HCT116 (cell line): ENCODE data around the gene MAX. TPM values are rescaled to one million over a fixed set of nuclear protein-coding genes. Genes with fewer than 3 reads are reported as not detected.

Experiments
- ATAC-seq: fragments of 200-7000 bp; cut with Tn5 transposase; 2 replicates; pipeline ENCODE4 v1.9.1; 2020; ENCODE audit warnings: mild to moderate bottlenecking, moderate library complexity
- BruUV-seq: library from RNA; stranded (reverse); fragments of 400-500 nt; replicated peaks from 2 replicates; lab custom pipeline; 2021; lab: Mats Ljungman, UMichigan
- CTCF ChIA-PET: fragments of 300-600 bp; sonication (Branson Sonifier 250); formaldehyde crosslinking; loops from one replicate; lab custom pipeline; 2021; ENCODE audit warnings: antibody characterized with exemption; lab: Charles Lee
- POLR2A ChIA-PET: fragments of 300-600, 350-600 bp; sonication (Branson Sonifier 250); formaldehyde crosslinking; loops from one replicate; lab custom pipeline; 2021; ENCODE audit warnings: antibody characterized with exemption; lab: Charles Lee
- RAD21 ChIA-PET, 2 experiments: fragments of 300-600 bp; sonication (Branson Sonifier 250); formaldehyde crosslinking; loops; one replicate each; lab custom pipeline; 2023; ENCODE audit warnings: low total read pairs in 2 of 2; ENCODE audit not compliant: uncharacterized antibody in 2 of 2, unreplicated experiment in 2 of 2, low non-redundant PET in 1 of 2; lab: Charles Lee
- DNase-seq: peaks from one replicate; pipeline ENCODE4 v3.0.0-alpha.2; 2010; ENCODE audit warnings: low read depth, low spot score
- H2AFZ ChIP-seq: fragments of 200-600 bp; shearing (Covaris generic), sonication (generic); 2 replicates; pipeline ENCODE4 v1.6.1; 2017; ENCODE audit warnings: low read depth, mixed run types, mixed read lengths, antibody characterized with exemption, low read length; ENCODE audit not compliant: poor library complexity, severe bottlenecking
- H3K27ac ChIP-seq: 2 replicates; pipeline ENCODE4 v1.5.1; 2012; ENCODE audit warnings: low read depth, low read length
- H3K27me3 ChIP-seq: fragments of 200-600 bp; sonication (generic); 2 replicates; pipeline ENCODE4 v1.6.1; 2016; ENCODE audit warnings: mixed run types, low read length, mixed read lengths; ENCODE audit not compliant: insufficient read depth
- H3K36me3 ChIP-seq, 2 experiments: fragments of 200-500 bp in 1 of 2; fragments of 200-600 bp in 1 of 2; sonication (Bioruptor generic) in 1 of 2; sonication (generic) in 1 of 2; 2 replicates each; pipeline versions ENCODE4 v1.5.1 to v1.6.1; 2014 to 2016; ENCODE audit warnings: low read length in 2 of 2, inconsistent platforms in 1 of 2, mixed read lengths in 1 of 2, mixed run types in 1 of 2; ENCODE audit not compliant: insufficient read depth in 2 of 2, control insufficient read depth in 1 of 2
- H3K4me1 ChIP-seq, 2 experiments: fragments of 200-600 bp in 1 of 2; sonication (generic) in 1 of 2; 2 replicates each; pipeline versions ENCODE4 v1.5.1 to v1.6.1; 2012 to 2017; ENCODE audit warnings: low read length in 2 of 2, inconsistent platforms in 1 of 2, mild to moderate bottlenecking in 1 of 2, mixed read lengths in 1 of 2, mixed run types in 1 of 2, moderate library complexity in 1 of 2; ENCODE audit not compliant: insufficient read depth in 2 of 2, control insufficient read depth in 1 of 2
- H3K4me2 ChIP-seq: fragments of 200-600 bp; sonication (generic); 2 replicates; pipeline ENCODE4 v1.6.1; 2017; ENCODE audit warnings: mixed run types, low read length, mixed read lengths
- H3K4me3 ChIP-seq, 2 experiments: fragments of 200-600 bp in 1 of 2; sonication (generic) in 1 of 2; replicated peaks in 1 of 2; 2 replicates each; pipeline ENCODE4 v1.5.1; 2011 to 2016; ENCODE audit warnings: low read length in 2 of 2, control low read depth in 1 of 2, low read depth in 1 of 2, mild to moderate bottlenecking in 1 of 2, mixed read lengths in 1 of 2, mixed run types in 1 of 2
- H3K79me2 ChIP-seq: fragments of 200-600 bp; sonication (generic); 2 replicates; pipeline ENCODE4 v1.6.1; 2017; ENCODE audit warnings: mild to moderate bottlenecking, mixed run types, low read length, moderate library complexity, mixed read lengths; ENCODE audit not compliant: insufficient read depth
- H3K9ac ChIP-seq: fragments of 200-600 bp; sonication (generic); 2 replicates; pipeline ENCODE4 v1.6.1; 2016; ENCODE audit warnings: low read length, mixed read lengths
- H3K9me2 ChIP-seq: fragments of 200-600 bp; sonication (generic), shearing (Covaris generic); 2 replicates; pipeline ENCODE4 v1.6.1; 2017; ENCODE audit warnings: mixed run types, mild to moderate bottlenecking, moderate library complexity; ENCODE audit not compliant: insufficient read depth
- H3K9me3 ChIP-seq, 2 experiments: fragments of 200-500 bp in 1 of 2; fragments of 200-600 bp in 1 of 2; sonication (Bioruptor generic) in 1 of 2; sonication (generic) in 1 of 2; 2 replicates each; pipeline ENCODE4 v1.6.1; 2014 to 2017; ENCODE audit warnings: low read length in 2 of 2, mixed read lengths in 2 of 2, inconsistent platforms in 1 of 2, low read depth in 1 of 2, mild to moderate bottlenecking in 1 of 2, mixed run types in 1 of 2, moderate library complexity in 1 of 2; ENCODE audit not compliant: control insufficient read depth in 1 of 2, insufficient read depth in 1 of 2
- H4K20me1 ChIP-seq: fragments of 200-600 bp; sonication (generic), shearing (Covaris generic); 2 replicates; pipeline ENCODE4 v1.6.1; 2017; ENCODE audit warnings: mixed run types, mild to moderate bottlenecking, moderate library complexity; ENCODE audit not compliant: insufficient read depth
- CBX3 ChIP-seq: IDR thresholded peaks from 2 replicates; pipeline ENCODE4 v1.6.1; 2012; ENCODE audit warnings: low read depth
- CEBPB ChIP-seq: IDR thresholded peaks from 2 replicates; pipeline ENCODE4 v1.6.1; 2012; ENCODE audit warnings: low read depth
- ELF1 ChIP-seq: IDR thresholded peaks from 2 replicates; pipeline ENCODE4 v1.6.1; 2012; ENCODE audit warnings: low read depth, borderline replicate concordance
- EZH2phosphoT487 ChIP-seq: fragments of 200-600 bp; IDR thresholded peaks from 2 replicates; pipeline ENCODE4 v1.6.1; 2018; ENCODE audit warnings: antibody characterized with exemption, borderline replicate concordance
- FOSL1 ChIP-seq: IDR thresholded peaks from 2 replicates; pipeline ENCODE4 v1.6.1; 2012; ENCODE audit warnings: low read depth
- JUND ChIP-seq: IDR thresholded peaks from 2 replicates; pipeline ENCODE4 v1.6.1; 2012
- POLR2AphosphoS5 ChIP-seq: IDR thresholded peaks from 2 replicates; pipeline ENCODE4 v1.6.1; 2011; ENCODE audit warnings: mild to moderate bottlenecking, low read depth, low read length, moderate library complexity
- SP1 ChIP-seq: IDR thresholded peaks from 2 replicates; pipeline ENCODE4 v1.6.1; 2012; ENCODE audit warnings: low read depth
- TCF7L2 ChIP-seq: IDR thresholded peaks from 2 replicates; pipeline ENCODE4 v1.7.0; 2011; ENCODE audit warnings: borderline replicate concordance, inconsistent platforms; ENCODE audit not compliant: insufficient read depth, insufficient read length; ENCODE audit errors: extremely low read depth
- YY1 ChIP-seq: IDR thresholded peaks from 2 replicates; pipeline ENCODE4 v1.6.1; 2011; ENCODE audit warnings: low read length, low read depth, moderate library complexity, mild to moderate bottlenecking; ENCODE audit not compliant: insufficient replicate concordance; ENCODE audit errors: extremely low read depth
- ZFX ChIP-seq: fragments of 450-650 bp; IDR thresholded peaks from 2 replicates; pipeline ENCODE4 v1.6.1; 2017
- ZNF274 ChIP-seq: fragments of 200-500 bp; sonication (Bioruptor generic); IDR thresholded peaks from 2 replicates; pipeline ENCODE4 v1.6.1; 2014; ENCODE audit warnings: mild to moderate bottlenecking, low read depth, low read length, inconsistent platforms
- intact Hi-C: fragments of 100-400 bp; cut with micrococcal nuclease; formaldehyde crosslinking; loops from 2 replicates; pipeline ENCODE4 v1.10.0; 2022
- total RNA-seq: library from RNA; stranded (reverse); gene quantifications from one replicate; pipeline ENCODE4 v1.2.1, GENCODE V29; 2021; ENCODE audit not compliant: unreplicated experiment
- TF ChIP-seq, protein P1 (sequence below): IDR thresholded peaks from 2 replicates; pipeline ENCODE4 v1.6.1; 2011; ENCODE audit warnings: mild to moderate bottlenecking, low read length, moderate library complexity; ENCODE audit not compliant: insufficient replicate concordance; ENCODE audit errors: extremely low read depth
- TF ChIP-seq, protein P2 (sequence below): IDR thresholded peaks from 2 replicates; pipeline ENCODE4 v1.6.1; 2012
- TF ChIP-seq, protein P3 (sequence below): IDR thresholded peaks from 2 replicates; pipeline ENCODE4 v1.6.1; 2012; ENCODE audit warnings: low read depth

MAX gene
- total RNA-seq, 1 experiment from 2014 or later = 72.6 TPM

DNA sequence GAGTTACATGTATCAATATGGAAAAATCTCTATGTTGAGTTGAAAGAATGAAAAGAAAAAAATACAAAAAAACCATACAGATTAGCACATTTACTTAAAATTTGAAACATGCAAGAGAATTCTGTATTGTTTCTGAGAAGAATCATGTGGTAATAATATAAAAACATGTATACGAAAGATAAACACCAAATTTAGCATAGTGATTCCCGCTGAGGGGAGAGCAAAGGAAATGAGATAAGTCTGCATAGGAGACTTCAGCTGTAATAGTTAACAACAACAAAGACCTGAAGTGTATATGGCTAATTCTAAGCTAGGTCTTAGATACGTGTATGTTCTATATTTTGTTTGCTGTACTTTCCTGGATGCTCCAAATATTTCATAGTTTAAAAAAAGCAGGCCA is 69.1 kb downstream of the MAX start:
- ATAC-seq (no peak), DNase-seq (no peak)
- H2AFZ ChIP-seq = no peak overlapping the region
- no peaks in the 10 kb centered on the region for H3K9me2 ChIP-seq
- no peaks in the 10 kb centered on the region for H4K20me1 ChIP-seq
- H3K9ac ChIP-seq = no peak overlapping the region
- BruUV-seq = no TSS peak
- TF ChIP-seq SP1 = no peak
- TF ChIP-seq, protein P1, sequence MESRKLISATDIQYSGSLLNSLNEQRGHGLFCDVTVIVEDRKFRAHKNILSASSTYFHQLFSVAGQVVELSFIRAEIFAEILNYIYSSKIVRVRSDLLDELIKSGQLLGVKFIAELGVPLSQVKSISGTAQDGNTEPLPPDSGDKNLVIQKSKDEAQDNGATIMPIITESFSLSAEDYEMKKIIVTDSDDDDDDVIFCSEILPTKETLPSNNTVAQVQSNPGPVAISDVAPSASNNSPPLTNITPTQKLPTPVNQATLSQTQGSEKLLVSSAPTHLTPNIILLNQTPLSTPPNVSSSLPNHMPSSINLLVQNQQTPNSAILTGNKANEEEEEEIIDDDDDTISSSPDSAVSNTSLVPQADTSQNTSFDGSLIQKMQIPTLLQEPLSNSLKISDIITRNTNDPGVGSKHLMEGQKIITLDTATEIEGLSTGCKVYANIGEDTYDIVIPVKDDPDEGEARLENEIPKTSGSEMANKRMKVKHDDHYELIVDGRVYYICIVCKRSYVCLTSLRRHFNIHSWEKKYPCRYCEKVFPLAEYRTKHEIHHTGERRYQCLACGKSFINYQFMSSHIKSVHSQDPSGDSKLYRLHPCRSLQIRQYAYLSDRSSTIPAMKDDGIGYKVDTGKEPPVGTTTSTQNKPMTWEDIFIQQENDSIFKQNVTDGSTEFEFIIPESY = no peak
- TF ChIP-seq POLR2AphosphoS5 = no peak
- TF ChIP-seq CEBPB = no peak
- TF ChIP-seq CBX3 = no peak
- POLR2A ChIA-PET = no interaction called here
- intact Hi-C loops = no loop called here
- H3K4me2 ChIP-seq = no peak overlapping the region
- H3K9me3 ChIP-seq = no peaks in the 10 kb centered on the region
- no peaks in the 10 kb centered on the region for H3K4me1 ChIP-seq
- CTCF ChIA-PET = no interaction called here
- H3K79me2 ChIP-seq = no peaks in the 10 kb centered on the region
- no peaks in the 10 kb centered on the region for H3K27me3 ChIP-seq
- RAD21 ChIA-PET = no interaction called here
- peaks cover 13 to 20% of the 10 kb centered on the region in 2 experiments; a peak in 3 of 4 replicates for H3K36me3 ChIP-seq
- no peak overlapping the region for H3K27ac ChIP-seq
- H3K4me3 ChIP-seq = no peak overlapping the region

DNA sequence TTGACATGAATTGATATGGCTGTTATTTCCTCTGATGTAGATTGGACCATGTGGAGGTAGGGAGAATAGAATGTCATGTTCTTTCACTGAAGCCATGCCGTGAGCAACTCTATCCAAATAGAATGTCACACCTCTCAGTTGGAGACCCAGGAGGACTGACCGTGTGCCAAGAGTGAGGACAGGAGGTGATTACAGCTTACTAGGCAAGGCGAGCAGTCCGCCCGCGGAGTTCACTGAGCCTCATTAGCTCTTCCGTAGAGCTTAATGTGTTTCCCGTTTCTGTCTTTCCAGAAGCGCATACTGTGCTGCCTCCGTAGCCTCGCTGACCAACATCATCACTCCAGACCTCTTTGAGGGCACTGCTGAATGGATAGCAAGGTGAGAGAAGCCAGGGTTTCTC is 70.0 kb downstream of the MAX start:
- Histone ChIP-seq H3K27ac (no peak overlapping the region), H3K79me2 (no peaks in the 10 kb centered on the region), H4K20me1 (no peaks in the 10 kb centered on the region), H3K4me2 (no peak overlapping the region), H3K27me3 (no peaks in the 10 kb centered on the region), H3K4me3 (no peak overlapping the region), H3K9ac (no peak overlapping the region), H3K9me3 (no peaks in the 10 kb centered on the region), H3K9me2 (no peaks in the 10 kb centered on the region), H2AFZ (no peak overlapping the region), H3K36me3 (peaks cover 20 to 28% of the 10 kb centered on the region in 2 experiments; a peak in 3 of 4 replicates), H3K4me1 (no peaks in the 10 kb centered on the region)
- ATAC-seq (no peak), DNase-seq (no peak)
- RAD21 ChIA-PET = no interaction called here
- no TSS peak for BruUV-seq
- CTCF ChIA-PET = interaction anchor here (0.9 kb wide), 1 partner anchor 12 kb away, joined by 3 read pairs; no protein-coding TSS in a partner anchor
- POLR2A ChIA-PET = no interaction called here
- TF ChIP-seq, protein P2, sequence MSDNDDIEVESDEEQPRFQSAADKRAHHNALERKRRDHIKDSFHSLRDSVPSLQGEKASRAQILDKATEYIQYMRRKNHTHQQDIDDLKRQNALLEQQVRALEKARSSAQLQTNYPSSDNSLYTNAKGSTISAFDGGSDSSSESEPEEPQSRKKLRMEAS = no peak
- TF ChIP-seq CBX3 = no peak
- no peak for TF ChIP-seq ZNF274
- TF ChIP-seq, protein P3, sequence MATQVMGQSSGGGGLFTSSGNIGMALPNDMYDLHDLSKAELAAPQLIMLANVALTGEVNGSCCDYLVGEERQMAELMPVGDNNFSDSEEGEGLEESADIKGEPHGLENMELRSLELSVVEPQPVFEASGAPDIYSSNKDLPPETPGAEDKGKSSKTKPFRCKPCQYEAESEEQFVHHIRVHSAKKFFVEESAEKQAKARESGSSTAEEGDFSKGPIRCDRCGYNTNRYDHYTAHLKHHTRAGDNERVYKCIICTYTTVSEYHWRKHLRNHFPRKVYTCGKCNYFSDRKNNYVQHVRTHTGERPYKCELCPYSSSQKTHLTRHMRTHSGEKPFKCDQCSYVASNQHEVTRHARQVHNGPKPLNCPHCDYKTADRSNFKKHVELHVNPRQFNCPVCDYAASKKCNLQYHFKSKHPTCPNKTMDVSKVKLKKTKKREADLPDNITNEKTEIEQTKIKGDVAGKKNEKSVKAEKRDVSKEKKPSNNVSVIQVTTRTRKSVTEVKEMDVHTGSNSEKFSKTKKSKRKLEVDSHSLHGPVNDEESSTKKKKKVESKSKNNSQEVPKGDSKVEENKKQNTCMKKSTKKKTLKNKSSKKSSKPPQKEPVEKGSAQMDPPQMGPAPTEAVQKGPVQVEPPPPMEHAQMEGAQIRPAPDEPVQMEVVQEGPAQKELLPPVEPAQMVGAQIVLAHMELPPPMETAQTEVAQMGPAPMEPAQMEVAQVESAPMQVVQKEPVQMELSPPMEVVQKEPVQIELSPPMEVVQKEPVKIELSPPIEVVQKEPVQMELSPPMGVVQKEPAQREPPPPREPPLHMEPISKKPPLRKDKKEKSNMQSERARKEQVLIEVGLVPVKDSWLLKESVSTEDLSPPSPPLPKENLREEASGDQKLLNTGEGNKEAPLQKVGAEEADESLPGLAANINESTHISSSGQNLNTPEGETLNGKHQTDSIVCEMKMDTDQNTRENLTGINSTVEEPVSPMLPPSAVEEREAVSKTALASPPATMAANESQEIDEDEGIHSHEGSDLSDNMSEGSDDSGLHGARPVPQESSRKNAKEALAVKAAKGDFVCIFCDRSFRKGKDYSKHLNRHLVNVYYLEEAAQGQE = no peak
- TF ChIP-seq EZH2phosphoT487 = no peak
- TF ChIP-seq YY1 = no peak
- TF ChIP-seq FOSL1 = no peak
- no peak for TF ChIP-seq SP1
- TF ChIP-seq ZFX = no peak
- no peak for TF ChIP-seq ELF1
- TF ChIP-seq JUND = no peak
- no peak for TF ChIP-seq TCF7L2
- intact Hi-C loops = no loop called here
